Upper lobe of left lung (tissue), 6 donors: ENCODE measurements around the gene NSUN5. TPM values are rescaled to one million over a fixed set of nuclear protein-coding genes. Genes with fewer than 3 reads are reported as not detected.

Source experiments
- ATAC-seq, 2 donors: fragments of 200-7000 bp; cut with Tn5 transposase; one replicate each; pipeline ENCODE4 v1.9.1; 2022; ENCODE audit warnings: mild to moderate bottlenecking in 2 of 2, moderate library complexity in 2 of 2; ENCODE audit not compliant: low FRiP score in 2 of 2
- DNase-seq, 2 donors: peaks; one replicate each; pipeline ENCODE4 v3.0.0-alpha.2; 2019 to 2020
- H3K27ac ChIP-seq, 4 donors: fragments of 200-600 bp; sonication (generic); one replicate each; pipeline ENCODE4 v1.5.1; 2016 to 2019
- H3K27me3 ChIP-seq, 4 donors: fragments of 200-600 bp; sonication (generic); one replicate each; pipeline ENCODE4 v1.5.1; 2017 to 2019
- H3K36me3 ChIP-seq, 4 donors: fragments of 200-600 bp; sonication (generic); one replicate each; pipeline ENCODE4 v1.5.1; 2016 to 2019
- H3K4me1 ChIP-seq, 4 donors: fragments of 200-600 bp; sonication (generic); one replicate each; pipeline ENCODE4 v1.5.1; 2018 to 2019
- H3K4me3 ChIP-seq, 4 donors: fragments of 200-600 bp; sonication (generic); one replicate each; pipeline ENCODE4 v1.5.1; 2017 to 2019; ENCODE audit warnings: mild to moderate bottlenecking in 2 of 4, moderate library complexity in 1 of 4
- H3K9me3 ChIP-seq, 4 donors: fragments of 200-600 bp; sonication (generic); one replicate each; pipeline ENCODE4 v1.5.1; 2018 to 2019
- EP300 ChIP-seq, 4 donors: sonication (generic); formaldehyde crosslinking; IDR thresholded peaks; one replicate each; pipeline ENCODE4 v1.5.1; 2017; ENCODE audit warnings: antibody characterized with exemption in 4 of 4, control low read depth in 2 of 4
- POLR2A ChIP-seq, 4 donors: fragments of 450-650 bp; IDR thresholded peaks; one replicate each; pipeline ENCODE4 v1.5.1; 2016 to 2017; ENCODE audit warnings: antibody characterized with exemption in 4 of 4, mild to moderate bottlenecking in 2 of 4
- POLR2AphosphoS5 ChIP-seq, 2 donors: sonication (generic); formaldehyde crosslinking; IDR thresholded peaks; one replicate each; pipeline ENCODE4 v1.5.1; 2017; ENCODE audit warnings: antibody characterized with exemption in 2 of 2
- WGBS, 2 donors: methylation state at CpG; one replicate each; pipeline ENCODE4 v1.1.5; 2017 to 2018; 5-methylcytosine and 5-hydroxymethylcytosine counted together
- total RNA-seq, 6 donors: library from RNA; depleted of rRNA in 4 of 6; stranded (reverse); fragments of >200 nt in 4 of 6; gene quantifications; one replicate each; pipeline versions ENCODE4 v1.1.0 to v1.2.1, GENCODE V29; 2016 to 2021
- TF ChIP-seq, protein P1 (sequence below), 6 experiments: fragments of 450-650 bp in 4 of 6; fragments of 200-600 bp in 2 of 6; sonication (generic) in 2 of 6; IDR thresholded peaks; one replicate each; pipeline ENCODE4 v1.5.1; 2016 to 2019; ENCODE audit warnings: antibody characterized with exemption in 6 of 6
- donor health status: DM: no; HTN: no; CAD: no; lungs with moderate emphysema.
- donor health status: DM: no; HTN: yes; CAD: no; lungs with severe emphysema.

NSUN5 gene
- total RNA-seq, 6 donors from 2014 or later, result 19.4 to 34.5 (median 30.9) TPM

DNA sequence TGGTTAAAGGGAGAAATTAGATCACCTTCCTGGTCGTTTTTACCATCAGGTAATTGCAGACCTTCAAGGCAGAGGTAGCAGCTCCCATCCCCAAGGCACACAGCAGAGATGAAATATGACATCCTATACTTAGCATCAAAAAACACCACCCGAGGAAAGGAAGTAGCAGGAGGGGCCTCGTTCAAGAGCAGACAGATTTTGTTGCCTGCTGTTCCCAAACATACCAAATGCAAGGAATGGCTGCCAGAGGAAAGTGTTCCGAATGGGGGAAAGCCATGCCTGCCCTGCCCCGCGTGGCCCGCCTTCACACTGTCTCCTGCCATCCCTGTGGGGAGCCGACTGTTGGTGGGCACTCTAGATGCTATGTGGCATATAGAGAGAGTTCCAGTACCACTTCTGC, 37.3 kb upstream of the NSUN5 start:
- TF ChIP-seq POLR2AphosphoS5 (IDR thresholded peaks at IDR 0.05) (no peak), EP300 (IDR thresholded peaks at IDR 0.05) (no peak), POLR2A (IDR thresholded peaks at IDR 0.05) (no peak)
- TF ChIP-seq, protein P1, sequence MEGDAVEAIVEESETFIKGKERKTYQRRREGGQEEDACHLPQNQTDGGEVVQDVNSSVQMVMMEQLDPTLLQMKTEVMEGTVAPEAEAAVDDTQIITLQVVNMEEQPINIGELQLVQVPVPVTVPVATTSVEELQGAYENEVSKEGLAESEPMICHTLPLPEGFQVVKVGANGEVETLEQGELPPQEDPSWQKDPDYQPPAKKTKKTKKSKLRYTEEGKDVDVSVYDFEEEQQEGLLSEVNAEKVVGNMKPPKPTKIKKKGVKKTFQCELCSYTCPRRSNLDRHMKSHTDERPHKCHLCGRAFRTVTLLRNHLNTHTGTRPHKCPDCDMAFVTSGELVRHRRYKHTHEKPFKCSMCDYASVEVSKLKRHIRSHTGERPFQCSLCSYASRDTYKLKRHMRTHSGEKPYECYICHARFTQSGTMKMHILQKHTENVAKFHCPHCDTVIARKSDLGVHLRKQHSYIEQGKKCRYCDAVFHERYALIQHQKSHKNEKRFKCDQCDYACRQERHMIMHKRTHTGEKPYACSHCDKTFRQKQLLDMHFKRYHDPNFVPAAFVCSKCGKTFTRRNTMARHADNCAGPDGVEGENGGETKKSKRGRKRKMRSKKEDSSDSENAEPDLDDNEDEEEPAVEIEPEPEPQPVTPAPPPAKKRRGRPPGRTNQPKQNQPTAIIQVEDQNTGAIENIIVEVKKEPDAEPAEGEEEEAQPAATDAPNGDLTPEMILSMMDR (IDR thresholded peaks at IDR 0.05), result no peak
- Histone ChIP-seq H3K27me3 (no peaks in the 10 kb centered on the region), H3K9me3 (no peaks in the 10 kb centered on the region), H3K27ac (no peak overlapping the region), H3K4me1 (peaks cover 0 to 3% (median 0%) of the 10 kb centered on the region in 4 donors), H3K4me3 (no peak overlapping the region), H3K36me3 (no peaks in the 10 kb centered on the region)
- 57 to 65% methylated on average over 8 of the region's 8 CpGs for WGBS, 2 donors
- no peak for DNase-seq
- no peak for ATAC-seq

DNA sequence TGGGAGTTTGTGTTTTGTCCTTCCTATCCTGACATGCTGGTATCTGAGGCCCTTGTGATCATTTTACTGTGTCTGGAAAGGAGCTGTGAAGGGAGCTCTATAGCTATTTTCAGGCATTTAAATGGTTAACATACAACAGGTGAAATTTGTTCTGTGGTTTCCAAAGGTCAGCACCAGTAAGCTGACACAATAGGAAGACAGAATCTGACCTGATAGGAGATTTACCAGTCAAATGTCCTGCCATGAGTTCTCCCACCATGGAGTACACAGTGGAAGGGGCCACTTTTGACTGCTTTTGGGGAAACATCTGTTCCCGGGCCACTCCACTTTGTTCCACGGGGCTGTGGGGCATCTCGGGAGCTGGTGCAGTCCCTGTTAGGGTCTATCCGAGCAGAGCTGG, 36.9 kb upstream of the NSUN5 start:
- no peaks in the 10 kb centered on the region for H3K36me3 ChIP-seq
- ATAC-seq, result no peak
- no peaks in the 10 kb centered on the region for H3K9me3 ChIP-seq
- TF ChIP-seq, protein P1 (IDR thresholded peaks at IDR 0.05), result no peak
- no peak for TF ChIP-seq POLR2AphosphoS5 (IDR thresholded peaks at IDR 0.05)
- no peak for TF ChIP-seq EP300 (IDR thresholded peaks at IDR 0.05)
- no peak for TF ChIP-seq POLR2A (IDR thresholded peaks at IDR 0.05)
- H3K4me1 ChIP-seq, result peaks cover 0 to 3% (median 0%) of the 10 kb centered on the region in 4 donors
- H3K4me3 ChIP-seq, result no peak overlapping the region
- no peaks in the 10 kb centered on the region for H3K27me3 ChIP-seq
- no peak overlapping the region for H3K27ac ChIP-seq
- 79 to 100% methylated on average over 1 to 4 of the region's 4 CpGs for WGBS, 2 donors
- DNase-seq, result no peak

DNA sequence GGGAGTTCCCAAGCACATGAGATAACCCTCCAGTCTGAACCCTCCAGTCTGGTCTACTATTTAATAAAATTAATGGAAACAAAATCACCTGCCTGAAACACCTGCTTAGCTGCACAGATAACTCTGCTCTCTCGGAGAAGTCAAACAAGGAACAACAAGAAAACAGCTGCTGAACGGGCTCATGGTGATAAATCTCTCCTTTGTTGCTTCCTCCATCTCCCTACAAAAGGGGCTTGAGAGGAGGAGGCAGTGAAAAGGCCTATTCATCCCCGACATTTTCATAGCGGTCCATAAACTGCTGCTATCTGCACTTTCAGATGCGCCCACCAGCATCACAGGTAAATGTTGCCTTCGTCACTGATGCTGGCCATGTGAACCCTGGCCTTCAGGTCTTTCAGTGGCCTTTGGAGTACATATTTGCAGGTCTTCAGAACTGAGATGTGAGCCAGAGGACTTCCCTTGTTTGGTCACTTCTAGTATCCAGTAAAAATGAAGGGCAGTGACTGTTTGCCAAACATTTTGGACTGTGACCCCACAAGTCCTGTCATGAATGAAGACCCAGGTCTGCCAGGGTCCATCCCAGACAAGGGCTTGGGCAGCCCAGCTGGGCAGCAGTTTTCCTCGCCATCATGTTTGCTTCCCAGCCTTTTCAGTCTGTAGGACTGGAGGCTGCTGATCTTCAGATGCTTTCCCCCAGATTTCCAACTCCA, 35.2 kb upstream of the NSUN5 start:
- Histone ChIP-seq H3K4me1 (peaks cover 0 to 3% (median 0%) of the 10 kb centered on the region in 4 donors), H3K27me3 (no peaks in the 10 kb centered on the region), H3K36me3 (no peaks in the 10 kb centered on the region), H3K9me3 (no peaks in the 10 kb centered on the region), H3K27ac (no peak overlapping the region), H3K4me3 (no peak overlapping the region)
- no peak for DNase-seq
- 84 to 92% methylated on average over 7 of the region's 7 CpGs for WGBS, 2 donors
- no peak for TF ChIP-seq POLR2AphosphoS5 (IDR thresholded peaks at IDR 0.05)
- TF ChIP-seq, protein P1 (IDR thresholded peaks at IDR 0.05), result no peak
- TF ChIP-seq POLR2A (IDR thresholded peaks at IDR 0.05), result no peak
- no peak for TF ChIP-seq EP300 (IDR thresholded peaks at IDR 0.05)
- ATAC-seq, result no peak

DNA sequence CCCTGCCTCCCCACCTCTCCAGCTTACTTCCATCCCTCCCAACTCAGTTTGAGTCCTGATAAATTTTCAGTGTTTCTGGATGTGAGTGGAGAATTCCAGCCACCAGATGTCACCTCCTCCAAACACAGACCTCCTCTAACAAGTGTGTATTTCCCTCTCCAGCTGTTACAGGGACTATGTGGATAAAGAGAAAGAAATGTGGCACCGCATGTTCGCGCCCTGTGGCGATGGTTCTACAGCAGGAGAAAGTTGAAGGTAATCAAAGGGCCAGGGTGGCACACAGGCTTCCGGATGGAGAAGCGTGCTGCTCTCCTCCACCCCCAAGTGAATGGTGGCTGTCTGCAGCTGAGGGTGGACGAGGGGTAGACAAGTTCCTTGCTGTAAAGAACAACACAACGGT, 34.0 kb upstream of the NSUN5 start:
- Histone ChIP-seq H3K36me3 (no peaks in the 10 kb centered on the region), H3K9me3 (no peaks in the 10 kb centered on the region), H3K4me1 (peaks cover 0 to 3% (median 0%) of the 10 kb centered on the region in 4 donors), H3K27ac (no peak overlapping the region), H3K4me3 (no peak overlapping the region), H3K27me3 (no peaks in the 10 kb centered on the region)
- WGBS, 2 donors, result 48 to 55% methylated on average over 8 of the region's 8 CpGs
- ATAC-seq, result peak; percentile 65 to 72
- TF ChIP-seq, protein P1 (IDR thresholded peaks at IDR 0.05), result peak in 3 of 6 experiments; percentile 15 to 42 (median 35)
- TF ChIP-seq POLR2A (IDR thresholded peaks at IDR 0.05), result no peak
- no peak for DNase-seq

DNA sequence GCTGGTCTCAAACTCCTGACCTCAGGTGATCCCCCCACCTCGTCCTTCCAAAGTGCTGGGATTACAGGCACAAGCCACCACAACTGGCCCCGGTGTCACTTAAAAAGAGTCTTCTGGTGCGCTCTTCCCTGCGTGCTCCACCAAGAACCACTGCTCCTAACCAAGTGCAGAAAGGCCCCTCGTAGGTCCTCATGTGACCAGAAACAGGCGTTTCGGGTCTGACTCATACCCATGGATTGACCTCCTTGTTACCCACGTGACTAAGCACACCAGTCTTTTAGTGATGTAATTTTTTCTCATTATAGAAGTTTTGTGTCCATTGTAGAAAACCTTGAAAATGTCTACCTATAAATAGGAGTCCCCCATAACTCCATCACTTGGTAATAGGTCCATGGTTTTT, 33.3 kb upstream of the NSUN5 start:
- no peaks in the 10 kb centered on the region for H3K27me3 ChIP-seq
- 48 to 70% methylated on average over 8 of the region's 8 CpGs for WGBS, 2 donors
- H3K4me3 ChIP-seq, result no peak overlapping the region
- DNase-seq (no peak), ATAC-seq (peak in 1 of 2 donors; percentile 56)
- H3K9me3 ChIP-seq, result no peaks in the 10 kb centered on the region
- no peaks in the 10 kb centered on the region for H3K36me3 ChIP-seq
- no peak overlapping the region for H3K27ac ChIP-seq
- H3K4me1 ChIP-seq, result peaks cover 0 to 3% (median 0%) of the 10 kb centered on the region in 4 donors
- TF ChIP-seq POLR2A (IDR thresholded peaks at IDR 0.05), result no peak
- TF ChIP-seq POLR2AphosphoS5 (IDR thresholded peaks at IDR 0.05), result no peak
- TF ChIP-seq, protein P1 (IDR thresholded peaks at IDR 0.05), result no peak
- TF ChIP-seq EP300 (IDR thresholded peaks at IDR 0.05), result no peak
